HG02870 (cell line): ENCODE measurements around the gene ZNF74.
"Not testable (repeated sequence)": the region's sequence is repeated elsewhere in the genome, so short reads cannot be mapped to it uniquely, and the experiment has no call there.

ENCODE experiments used
- ATAC-seq: cut with Tn5 transposase; IDR thresholded peaks from one replicate; pipeline ENCODE4 v1.9.1; 2021; ENCODE audit warnings: mild to moderate bottlenecking, moderate library complexity; ENCODE audit not compliant: unreplicated experiment

Gene ZNF74

GRCh38 chr22:20399866-20400605 lies 6.1 kb downstream of the ZNF74 start:
- no peak for ATAC-seq

- no peak for ATAC-seq
Observed at GRCh38 chr22:20400606-20401375, 6.8 kb downstream of the ZNF74 start.

- no peak for ATAC-seq
Observed at GRCh38 chr22:20401376-20402014, 7.5 kb downstream of the ZNF74 start.

- ATAC-seq: no peak
Observed at GRCh38 chr22:20402960-20403778, 9.2 kb downstream of the ZNF74 start.

GRCh38 chr22:20403779-20404140 lies 9.8 kb downstream of the ZNF74 start:
- ATAC-seq: no peak

GRCh38 chr22:20404881-20405280 lies 10.9 kb downstream of the ZNF74 start:
- ATAC-seq: no peak

GRCh38 chr22:20405291-20405930 lies 11.5 kb downstream of the ZNF74 start:
- no peak for ATAC-seq

- ATAC-seq: no peak
Observed at GRCh38 chr22:20405931-20406685, 12.2 kb downstream of the ZNF74 start.

GRCh38 chr22:20406686-20407408 lies 12.9 kb downstream of the ZNF74 start:
- no peak for ATAC-seq

GRCh38 chr22:20407829-20408228 lies 13.9 kb downstream of the ZNF74 start:
- ATAC-seq: no peak

- ATAC-seq: no peak
Observed at GRCh38 chr22:20408891-20409290, 14.9 kb downstream of the ZNF74 start.

- ATAC-seq: not testable (repeated sequence)
Observed at GRCh38 chr22:20409385-20409784, 15.4 kb downstream of the ZNF74 start.

- ATAC-seq: no peak
Observed at GRCh38 chr22:20412474-20413216, 18.7 kb downstream of the ZNF74 start.

GRCh38 chr22:20413217-20414058 lies 19.5 kb downstream of the ZNF74 start:
- ATAC-seq: no peak

- ATAC-seq: no peak
Observed at GRCh38 chr22:20414059-20414440, 20.1 kb downstream of the ZNF74 start.

- no peak for ATAC-seq
Observed at GRCh38 chr22:20414450-20414849, 20.5 kb downstream of the ZNF74 start.

- not testable (repeated sequence) for ATAC-seq
Observed at GRCh38 chr22:20415241-20415640, 21.3 kb downstream of the ZNF74 start.

- ATAC-seq: not testable (repeated sequence)
Observed at GRCh38 chr22:20415699-20416098, 21.7 kb downstream of the ZNF74 start.
